Measurements from ENCODE around the gene NEGR1. TPM values are rescaled to one million over a fixed set of nuclear protein-coding genes. Genes with fewer than 3 reads are reported as not detected.

NEGR1 gene
- total RNA-seq, 1 donor from 2014 or later, result 13.4 TPM

DNA sequence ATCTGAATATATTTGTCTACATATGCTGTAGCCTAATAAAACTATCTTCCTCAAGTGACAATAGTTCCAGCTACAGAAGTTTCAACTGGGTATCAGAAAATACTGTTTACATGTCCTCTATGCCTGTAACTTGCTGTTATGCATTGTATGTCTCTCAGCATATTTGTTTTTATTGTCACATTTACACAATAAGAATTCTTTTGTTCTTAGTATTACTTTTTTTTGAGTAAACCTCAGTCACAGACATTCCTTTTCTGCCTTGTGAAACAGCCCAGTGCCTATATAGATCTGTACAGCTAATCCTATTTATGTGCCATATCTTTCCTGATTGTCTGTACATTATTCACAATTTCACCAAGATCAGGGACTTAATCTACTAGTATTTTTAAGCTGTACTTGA is 565.2 kb downstream of the NEGR1 start:
- no peak for DNase-seq (ENCODE audit: low read depth)

DNA sequence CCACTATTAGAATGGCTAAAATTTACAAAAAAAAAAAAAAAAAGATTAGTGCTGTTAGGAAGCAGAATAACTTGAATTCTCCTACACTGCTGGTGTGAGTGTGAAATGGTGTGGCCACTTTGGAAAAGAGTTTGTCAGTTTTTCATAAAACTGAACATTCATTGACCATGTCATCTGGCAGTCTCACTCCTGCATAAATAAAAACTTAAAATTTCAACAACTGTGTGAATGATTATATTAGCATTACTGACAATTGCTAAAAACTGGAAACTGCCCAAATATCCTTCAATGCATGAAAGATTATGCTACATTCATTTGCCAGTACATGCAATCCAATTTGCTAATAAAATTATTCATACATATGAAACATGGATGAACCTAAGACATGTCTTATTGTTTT is 570.9 kb downstream of the NEGR1 start:
- DNase-seq (ENCODE audit: low read depth), result no peak

DNA sequence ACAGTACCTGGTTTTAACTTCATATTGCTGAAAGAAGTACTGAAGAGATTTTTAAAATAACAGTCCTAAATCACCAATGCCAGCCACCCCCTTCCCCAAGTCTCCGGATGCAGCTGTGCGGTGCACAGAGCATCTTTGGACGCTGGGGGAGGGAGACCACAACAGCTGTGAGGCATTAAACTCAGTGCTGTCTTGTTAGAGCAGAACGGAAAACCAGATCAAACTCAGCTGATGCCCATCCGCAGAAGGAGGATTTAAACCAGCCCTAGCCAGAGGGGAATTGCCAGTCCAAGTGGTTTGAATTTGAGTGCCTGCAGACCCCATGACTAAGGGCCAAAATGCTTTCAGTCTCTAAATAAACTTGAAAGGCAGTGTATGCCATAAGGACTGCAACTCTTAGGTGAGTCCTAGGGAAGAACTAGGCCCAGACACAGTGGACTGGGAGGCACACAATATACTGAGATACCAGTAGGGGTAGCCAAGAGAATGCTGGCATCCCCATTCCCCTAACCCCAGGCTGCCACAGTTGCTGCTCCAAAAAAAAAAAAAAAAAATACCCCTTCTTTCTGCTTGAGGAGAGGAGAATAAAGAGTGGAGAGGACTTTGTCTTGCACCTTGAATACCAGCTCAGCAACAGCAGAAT is 576.2 kb downstream of the NEGR1 start:
- DNase-seq (ENCODE audit: low read depth), result peak; percentile 93

DNA sequence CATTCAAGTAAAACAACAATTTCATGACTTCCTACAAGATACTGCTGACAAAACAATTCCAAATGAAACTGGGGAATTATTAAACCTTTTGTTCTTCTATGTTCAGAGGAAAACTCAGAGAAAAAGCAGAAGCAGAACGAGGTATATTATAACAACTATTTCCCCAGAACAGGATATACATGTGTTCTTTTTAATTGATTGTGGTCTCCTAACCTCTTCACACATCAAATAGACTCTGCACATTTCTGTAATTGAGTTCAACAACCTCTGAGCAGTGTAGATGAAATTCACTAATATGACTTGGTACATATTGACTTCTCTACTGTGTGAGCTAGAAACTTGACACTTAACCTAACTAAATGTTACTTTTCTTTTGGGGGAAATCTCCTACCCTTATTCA is 584.2 kb downstream of the NEGR1 start:
- DNase-seq (ENCODE audit: low read depth), result no peak

DNA sequence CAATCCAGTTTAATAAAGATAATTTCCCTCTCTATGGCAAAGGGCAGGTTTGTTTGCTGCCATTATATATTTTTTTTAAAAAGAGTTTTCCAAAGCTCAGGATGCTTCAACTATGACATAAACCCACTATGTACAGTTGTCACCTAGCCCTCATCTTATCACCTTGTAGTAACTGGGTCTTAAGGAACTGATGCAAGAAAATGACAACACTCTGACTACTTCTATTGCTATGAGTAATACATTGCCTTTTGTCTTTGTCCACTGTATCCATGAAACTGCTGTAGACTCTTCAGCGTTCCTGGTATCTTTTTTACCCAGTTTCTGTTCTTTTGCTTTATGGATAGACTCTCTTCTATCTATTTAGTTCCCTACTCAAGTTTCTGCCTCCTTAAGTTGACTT is 586.5 kb downstream of the NEGR1 start:
- DNase-seq (ENCODE audit: low read depth), result no peak

DNA sequence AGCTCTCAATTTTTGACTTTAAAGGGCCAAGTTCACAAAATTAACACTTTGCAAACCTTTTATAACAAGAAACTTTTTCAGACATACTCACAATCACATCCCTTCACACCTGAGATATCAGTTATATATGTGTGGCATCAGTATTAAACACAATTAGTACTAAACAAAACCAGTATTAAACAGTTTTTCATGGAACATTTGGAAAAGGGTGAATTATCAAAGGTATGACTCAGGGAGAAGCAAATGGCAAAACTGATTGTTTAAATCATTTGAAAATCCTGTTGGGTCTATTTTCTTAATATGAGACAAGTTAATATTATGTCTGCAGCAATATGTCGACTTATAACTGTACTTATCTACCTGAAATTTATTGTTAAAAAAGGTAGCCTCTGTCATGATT is 587.3 kb downstream of the NEGR1 start:
- DNase-seq (ENCODE audit: low read depth), result no peak

DNA sequence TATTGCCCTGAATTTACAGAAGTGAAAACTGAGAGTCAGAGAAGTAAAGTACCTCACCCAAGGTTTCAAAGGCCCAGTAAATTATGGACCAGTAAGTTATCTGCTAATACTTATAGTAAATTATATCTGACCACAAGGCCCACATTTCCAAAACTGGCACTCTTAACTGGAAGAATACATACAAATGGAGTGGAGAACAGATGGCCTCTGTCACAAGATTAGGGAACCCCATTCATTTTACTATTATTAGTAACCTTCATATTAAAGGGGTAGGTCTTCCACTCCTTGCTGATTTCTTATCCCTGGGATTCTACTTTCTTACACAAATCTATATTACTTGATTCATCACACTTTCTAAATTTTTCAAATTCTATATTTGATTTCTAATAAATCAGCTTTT is 588.8 kb downstream of the NEGR1 start:
- peak; percentile 25 for DNase-seq (ENCODE audit: low read depth)

DNA sequence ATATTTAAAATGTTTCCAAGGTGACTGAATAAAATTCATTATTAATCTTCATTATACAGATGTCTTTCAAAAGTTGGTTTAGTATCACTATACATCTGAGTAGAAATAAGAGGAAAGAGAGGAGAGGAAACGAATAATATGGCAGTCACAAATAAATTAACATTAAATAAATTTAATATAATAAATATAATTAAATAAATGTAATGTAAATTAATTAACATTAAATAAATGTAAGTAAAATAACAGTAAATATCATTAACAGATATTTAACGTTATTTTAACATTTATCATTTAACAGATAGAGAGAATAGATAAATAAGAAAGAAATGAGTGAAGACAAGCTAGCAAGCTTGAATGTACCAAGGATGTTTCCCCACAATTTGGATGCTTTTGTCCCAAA is 592.7 kb downstream of the NEGR1 start:
- DNase-seq (ENCODE audit: low read depth), result no peak

DNA sequence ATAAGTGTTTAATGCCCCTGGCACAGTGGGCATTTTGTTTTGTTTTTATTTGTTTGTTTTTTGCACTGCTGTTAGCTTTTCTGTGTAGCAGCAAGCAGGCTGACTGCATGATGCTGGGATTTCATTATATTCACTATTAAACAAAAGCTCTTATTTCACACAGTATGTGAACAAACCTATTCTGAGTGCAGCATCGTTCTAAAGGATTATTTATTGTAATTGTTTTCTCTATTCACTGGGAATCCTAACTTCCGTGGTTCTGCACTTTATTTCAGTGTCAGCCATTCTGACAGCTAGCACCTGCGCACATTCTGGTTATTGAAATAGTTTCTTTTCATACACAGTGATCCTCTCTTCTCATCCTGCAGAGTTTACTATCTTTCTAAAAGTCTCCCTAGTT is 595.0 kb downstream of the NEGR1 start:
- DNase-seq (ENCODE audit: low read depth), result no peak

DNA sequence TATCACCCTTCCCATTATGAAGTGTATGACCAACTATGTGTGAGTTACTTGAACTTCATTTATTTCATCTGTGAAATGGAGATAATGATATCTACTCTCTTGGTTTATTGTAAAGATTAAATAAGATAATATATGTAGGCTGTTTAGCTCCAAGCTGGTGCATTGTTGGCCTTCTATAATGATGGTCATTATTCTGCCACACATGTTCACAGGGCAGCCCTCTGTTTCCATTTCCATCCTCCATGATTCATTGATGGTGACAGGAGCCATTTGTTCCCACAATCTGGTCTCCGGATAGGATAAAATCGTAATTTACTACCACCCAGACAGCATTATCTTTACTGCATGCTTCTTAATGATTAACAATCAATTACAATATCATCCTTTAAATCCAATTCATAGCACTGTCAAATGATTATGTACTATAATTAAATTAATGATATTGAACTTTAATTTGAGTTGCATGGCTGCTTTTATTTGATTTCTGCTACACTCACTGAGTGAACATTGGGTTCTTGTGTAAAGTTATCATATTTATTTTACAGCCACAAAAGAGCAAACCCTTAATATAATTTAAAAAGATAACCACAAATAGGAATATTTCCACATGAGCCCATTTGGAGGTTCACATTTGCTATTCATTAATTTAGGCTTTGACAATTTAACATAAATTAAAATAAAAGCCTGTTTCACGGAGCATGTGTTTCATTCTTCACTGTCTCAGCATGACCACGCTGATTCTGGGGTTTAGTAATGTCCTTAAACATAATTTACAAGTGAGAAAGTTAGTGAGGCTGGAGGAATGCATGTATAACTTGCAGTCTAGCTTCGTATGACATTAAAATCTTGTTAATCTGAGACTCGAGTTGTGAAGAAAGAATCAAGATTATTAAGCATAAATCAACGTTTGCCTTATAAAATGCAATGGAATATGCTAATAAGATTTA is 605.1 kb downstream of the NEGR1 start:
- no peak for DNase-seq (ENCODE audit: low read depth)

DNA sequence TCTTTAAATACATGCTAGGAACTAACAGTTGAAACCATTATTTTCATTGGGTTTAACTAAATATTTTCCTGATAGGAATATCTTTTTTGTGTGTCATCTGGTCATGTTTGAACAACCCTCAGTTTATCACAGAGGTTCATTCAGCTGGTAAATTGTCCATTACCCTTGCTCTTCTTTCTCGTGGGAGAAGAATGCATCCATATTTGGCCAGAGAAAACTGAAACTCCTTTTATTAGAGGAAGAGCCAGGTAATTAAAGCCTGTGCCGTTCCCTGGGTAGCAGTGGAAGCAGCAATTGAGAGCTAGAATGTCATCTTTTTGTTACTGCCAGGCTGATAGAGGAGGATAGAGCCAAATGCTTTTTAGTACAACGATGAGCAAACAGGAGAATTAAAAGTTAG is 614.3 kb downstream of the NEGR1 start:
- no peak for DNase-seq (ENCODE audit: low read depth)

DNA sequence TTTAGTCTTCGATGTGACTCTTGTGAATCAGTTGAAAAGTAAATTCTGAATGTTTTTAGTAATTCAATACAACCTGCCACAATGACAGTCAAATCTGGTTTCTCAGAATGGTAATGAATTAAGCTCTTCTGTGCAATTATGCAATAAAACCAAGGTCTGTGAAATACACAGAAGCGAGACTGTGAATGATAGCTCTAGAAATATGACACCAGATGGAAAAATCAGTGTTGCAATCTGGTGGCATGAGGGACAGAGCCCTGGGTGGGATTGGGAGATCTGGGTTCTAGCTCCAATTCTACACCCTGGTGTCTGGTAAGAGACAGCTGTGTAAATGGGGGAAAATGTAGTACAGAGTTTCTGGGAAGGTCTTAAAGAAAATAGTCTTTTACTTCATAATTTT is 615.1 kb downstream of the NEGR1 start:
- DNase-seq (ENCODE audit: low read depth), result peak; percentile 47

DNA sequence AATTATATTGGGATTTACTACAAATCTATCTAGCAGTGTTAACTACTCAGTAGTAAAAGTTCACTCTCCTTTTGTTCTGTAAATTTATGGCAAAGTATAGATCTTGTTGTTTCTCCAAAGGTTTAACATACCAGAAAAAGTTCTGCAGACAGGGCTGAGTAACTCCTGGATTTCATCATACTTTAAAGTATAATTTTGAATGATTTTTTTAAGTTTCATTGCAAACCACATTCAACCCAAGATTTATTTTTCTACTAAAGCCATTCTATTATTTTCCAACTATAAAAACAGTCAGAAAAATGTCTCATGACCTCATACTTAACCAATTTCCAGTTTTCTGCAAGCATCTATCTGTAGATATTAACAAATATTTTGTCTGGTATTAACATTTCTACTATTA is 615.7 kb downstream of the NEGR1 start:
- DNase-seq (ENCODE audit: low read depth), result no peak

DNA sequence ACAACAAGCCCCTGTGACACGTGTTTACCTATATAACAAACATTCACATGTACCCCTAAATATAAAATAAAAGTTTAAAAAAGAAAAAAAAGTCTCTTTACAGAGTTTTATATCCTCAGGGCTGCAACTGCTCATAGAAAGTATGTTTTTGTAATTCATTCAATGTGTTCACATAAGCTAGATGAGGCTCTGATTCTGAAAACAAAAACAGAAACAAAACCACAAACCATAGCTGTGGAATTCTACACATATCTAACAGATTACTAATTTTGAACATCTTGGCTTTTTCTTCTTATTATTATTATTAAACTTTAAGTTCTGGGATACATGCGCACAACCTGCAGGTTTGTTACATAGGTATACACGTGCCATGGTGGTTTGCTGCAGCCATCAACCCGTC is 621.9 kb downstream of the NEGR1 start:
- peak; percentile 44 for DNase-seq (ENCODE audit: low read depth)

DNA sequence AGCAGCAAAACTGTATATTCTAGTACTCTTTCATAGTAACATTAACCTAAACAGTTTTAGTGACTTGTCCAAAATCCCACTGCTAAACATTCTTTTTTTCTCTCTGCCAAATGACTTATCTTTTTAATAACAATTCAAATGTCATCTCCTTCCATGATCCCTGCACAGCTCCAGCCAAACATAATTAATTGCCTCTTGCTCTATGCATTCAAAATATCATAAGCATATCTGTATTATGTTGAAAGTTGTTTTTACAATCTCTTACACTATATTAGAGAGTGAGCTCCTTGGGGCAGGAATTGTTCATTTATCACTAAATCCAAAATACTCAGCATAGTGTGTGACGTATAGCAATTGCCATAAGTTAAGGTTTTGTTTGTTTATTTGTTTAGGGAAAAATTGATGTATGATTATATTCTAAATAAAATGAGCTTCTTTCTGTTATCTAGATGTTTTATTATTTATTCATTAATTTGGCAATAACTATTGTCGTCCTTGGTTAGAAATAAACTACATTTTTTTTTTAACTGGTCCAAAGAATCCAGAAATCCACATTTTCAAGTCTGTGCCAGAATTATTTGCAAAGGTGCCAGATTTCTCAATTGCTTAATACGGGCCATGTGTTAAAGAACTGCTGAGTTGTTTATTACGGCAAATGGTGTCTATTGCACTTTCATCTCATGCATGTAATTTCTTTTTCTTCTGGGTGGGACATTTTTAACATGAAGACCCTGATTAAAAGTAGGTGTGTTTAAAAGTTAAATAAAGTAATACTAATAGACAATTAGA is 624.3 kb downstream of the NEGR1 start:
- peak; percentile 19 for DNase-seq (ENCODE audit: low read depth)

DNA sequence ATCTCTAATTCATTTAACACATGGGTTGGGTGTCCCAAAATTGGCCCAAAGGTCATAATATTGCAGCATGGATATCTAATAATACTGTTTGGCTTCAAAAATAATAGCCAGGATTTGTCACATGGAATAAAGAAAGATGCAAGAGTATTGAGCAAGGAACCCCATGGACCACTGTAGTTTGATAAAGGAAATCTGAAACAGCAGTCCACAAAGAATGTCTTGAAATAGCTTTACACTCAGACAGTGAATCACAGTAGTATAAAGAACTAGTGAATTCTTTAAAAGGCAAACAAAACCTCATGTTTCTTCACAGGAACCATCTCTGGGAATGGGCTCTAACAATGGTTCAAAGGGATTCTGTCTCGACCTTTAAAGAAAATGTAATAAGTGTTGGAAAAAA is 625.4 kb downstream of the NEGR1 start:
- no peak for DNase-seq (ENCODE audit: low read depth)

DNA sequence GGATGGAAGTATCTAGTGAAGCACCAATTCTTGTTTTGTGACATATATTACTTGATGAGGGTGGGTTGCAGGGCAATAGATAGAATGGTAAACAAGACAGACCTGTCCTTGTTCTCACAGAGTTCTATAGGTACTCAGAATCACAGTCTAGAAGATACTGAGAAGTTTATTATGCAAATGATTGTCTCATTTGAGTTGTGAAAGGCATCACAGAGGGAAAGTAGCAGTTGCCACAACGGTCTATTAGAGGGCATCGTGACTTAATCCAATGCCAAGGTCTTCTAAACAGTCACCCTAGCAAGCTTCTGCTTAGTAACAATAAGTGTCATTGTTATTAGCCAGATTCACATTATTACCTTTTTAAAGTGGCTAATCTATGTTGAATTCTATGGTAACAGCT is 626.7 kb downstream of the NEGR1 start:
- DNase-seq (ENCODE audit: low read depth), result no peak

DNA sequence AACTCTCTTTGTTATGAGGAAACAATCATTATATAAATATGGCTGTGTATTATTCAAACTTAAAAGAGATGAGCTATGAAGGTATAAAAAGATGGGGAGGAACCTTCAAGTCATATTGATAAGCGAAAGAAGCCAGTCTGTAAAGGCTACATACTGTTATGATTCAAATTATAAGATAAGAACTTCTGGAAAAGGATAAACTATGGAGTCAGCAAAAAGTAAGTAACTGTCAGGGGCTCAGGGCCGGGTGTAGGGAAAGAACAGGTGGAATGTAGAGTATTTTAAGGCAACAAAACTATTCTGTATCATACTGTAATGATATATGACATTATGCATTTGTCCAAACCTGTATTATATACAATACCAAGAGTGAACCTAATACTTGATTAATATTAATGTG is 628.4 kb downstream of the NEGR1 start:
- DNase-seq (ENCODE audit: low read depth), result no peak

DNA sequence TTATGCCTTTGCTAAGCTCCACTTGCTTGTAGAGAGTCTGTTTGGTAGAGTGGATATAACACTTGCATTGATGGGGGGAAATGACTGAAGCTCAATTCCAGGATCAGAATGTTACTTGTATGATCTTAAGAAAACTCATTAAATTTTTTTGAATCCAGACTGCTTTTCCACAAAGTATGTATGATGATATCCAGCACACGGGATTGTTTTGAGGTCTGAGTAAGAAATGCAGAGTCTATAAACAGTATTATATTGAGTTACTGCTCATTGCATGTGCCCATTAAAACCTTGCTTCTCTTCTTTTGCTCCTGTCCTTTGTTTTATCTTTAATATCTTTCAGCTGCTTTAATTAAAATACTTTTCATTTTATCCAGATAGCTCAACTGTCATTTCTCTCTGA is 631.1 kb downstream of the NEGR1 start:
- DNase-seq (ENCODE audit: low read depth), result no peak

DNA sequence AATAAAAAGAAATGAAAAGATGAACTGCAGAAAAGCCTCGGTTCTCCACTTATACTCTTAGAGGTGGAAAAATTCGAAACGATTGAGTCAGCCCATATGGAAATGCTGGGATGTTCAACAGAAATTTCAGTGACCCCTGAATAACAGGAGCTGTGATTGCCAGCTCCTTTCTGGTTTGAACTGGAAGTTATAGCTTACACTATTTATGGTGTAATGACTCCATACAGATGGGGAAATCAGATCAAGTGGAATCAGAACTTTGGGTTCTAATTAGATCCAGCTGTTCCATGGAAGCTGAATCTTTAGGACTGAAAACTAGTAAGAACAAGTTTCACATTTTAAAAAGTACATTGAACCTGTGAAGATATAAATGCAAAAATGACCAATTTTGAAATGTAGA is 632.2 kb downstream of the NEGR1 start:
- no peak for DNase-seq (ENCODE audit: low read depth)

DNA sequence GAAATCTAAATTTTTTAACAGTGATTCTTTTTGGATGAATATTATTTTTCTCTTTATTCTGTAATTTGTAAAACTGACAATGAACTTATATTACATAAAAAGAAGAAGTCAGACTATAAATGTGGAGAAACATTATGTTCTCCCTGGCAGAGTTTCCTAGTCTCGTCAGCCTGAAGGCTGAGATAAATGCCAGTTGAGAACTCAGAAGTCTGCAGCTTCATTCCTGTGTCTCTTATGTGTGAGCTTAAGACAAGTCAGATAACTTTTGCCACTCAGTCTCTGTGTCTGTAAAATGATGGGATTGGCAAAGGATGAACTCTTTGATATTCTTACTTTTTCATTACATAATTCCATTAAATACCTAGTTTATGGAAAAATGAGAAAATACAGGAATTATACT is 632.7 kb downstream of the NEGR1 start:
- DNase-seq (ENCODE audit: low read depth), result no peak
